ENCODE data around the gene LRRC56. TPM values are rescaled to one million over a fixed set of nuclear protein-coding genes. Genes with fewer than 3 reads are reported as not detected.

LRRC56 gene
- total and polyA plus RNA-seq, 2 experiments from 2014 or later: 0.73 to 0.87 TPM

DNA sequence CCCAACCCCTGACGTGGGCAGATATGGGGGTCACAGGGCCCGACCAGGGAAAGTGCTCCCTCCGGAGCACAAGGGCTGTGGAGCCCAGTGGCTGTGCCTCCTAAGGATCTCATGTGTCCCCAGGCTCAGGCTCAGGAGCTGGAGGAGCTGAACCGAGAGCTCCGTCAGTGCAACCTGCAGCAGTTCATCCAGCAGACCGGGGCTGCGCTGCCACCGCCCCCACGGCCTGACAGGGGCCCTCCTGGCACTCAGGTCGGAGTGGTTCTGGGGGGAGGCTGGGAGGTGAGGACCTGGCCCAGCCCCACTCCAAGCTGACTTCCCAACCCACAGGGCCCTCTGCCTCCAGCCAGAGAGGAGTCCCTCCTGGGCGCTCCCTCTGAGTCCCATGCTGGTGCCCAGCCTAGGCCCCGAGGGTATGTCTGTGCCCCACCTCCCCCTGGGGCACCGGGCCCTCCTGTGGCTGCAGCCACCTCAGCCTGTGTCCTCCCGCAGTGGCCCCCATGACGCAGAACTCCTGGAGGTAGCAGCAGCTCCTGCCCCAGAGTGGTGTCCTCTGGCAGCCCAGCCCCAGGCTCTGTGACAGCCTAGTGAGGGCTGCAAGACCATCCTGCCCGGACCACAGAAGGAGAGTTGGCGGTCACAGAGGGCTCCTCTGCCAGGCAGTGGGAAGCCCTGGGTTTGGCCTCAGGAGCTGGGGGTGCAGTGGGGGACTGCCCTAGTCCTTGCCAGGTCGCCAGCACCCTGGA lies 25.9 kb downstream of the LRRC56 start:
- H4K20me1 ChIP-seq (replicated peaks; ENCODE audit: insufficient read depth): peaks cover 12% of the 10 kb centered on the region
- ATAC-seq (no peak), DNase-seq (ENCODE audit: low spot score) (no peak)
- no peaks in the 10 kb centered on the region; the same call in 2 of the 3 replicates for H3K9me3 Mint-ChIP-seq
- H3K79me2 ChIP-seq (replicated peaks; ENCODE audit: insufficient read depth): 0 out of 2 replicates have a peak, but pooled peaks cover 7% of the 10 kb centered on the region
- H3K4me3 Mint-ChIP-seq: no peak overlapping the region
- no peaks in the 10 kb centered on the region; the same call in 2 of the 3 replicates for H3K36me3 Mint-ChIP-seq (ENCODE audit: low read depth)
- H3F3A ChIP-seq (replicated peaks; ENCODE audit: low read depth): peaks cover 8% of the 10 kb centered on the region
- peaks cover 9% of the 10 kb centered on the region for H3K4me1 Mint-ChIP-seq
- H3K27me3 ChIP-seq (ENCODE audit: insufficient read depth): no peaks in the 10 kb centered on the region
- H3K4me2 ChIP-seq: no peak overlapping the region
- no peaks in the 10 kb centered on the region for H3K36me3 ChIP-seq (ENCODE audit: insufficient read depth)
- H3K27ac ChIP-seq (ENCODE audit: low read depth): no peak overlapping the region
- no peak overlapping the region for H3K27ac Mint-ChIP-seq
- no peak overlapping the region for H2AFZ ChIP-seq
- H3K27me3 Mint-ChIP-seq (ENCODE audit: insufficient read depth, low read depth, poor library complexity): peaks cover 19% of the 10 kb centered on the region
- peaks cover 13% of the 10 kb centered on the region for H3K4me1 ChIP-seq (ENCODE audit: insufficient read depth)
- H3K4me3 ChIP-seq: no peak overlapping the region
- H3K9me2 ChIP-seq (ENCODE audit: insufficient read depth): no peaks in the 10 kb centered on the region
- TF ChIP-seq, protein P1, sequence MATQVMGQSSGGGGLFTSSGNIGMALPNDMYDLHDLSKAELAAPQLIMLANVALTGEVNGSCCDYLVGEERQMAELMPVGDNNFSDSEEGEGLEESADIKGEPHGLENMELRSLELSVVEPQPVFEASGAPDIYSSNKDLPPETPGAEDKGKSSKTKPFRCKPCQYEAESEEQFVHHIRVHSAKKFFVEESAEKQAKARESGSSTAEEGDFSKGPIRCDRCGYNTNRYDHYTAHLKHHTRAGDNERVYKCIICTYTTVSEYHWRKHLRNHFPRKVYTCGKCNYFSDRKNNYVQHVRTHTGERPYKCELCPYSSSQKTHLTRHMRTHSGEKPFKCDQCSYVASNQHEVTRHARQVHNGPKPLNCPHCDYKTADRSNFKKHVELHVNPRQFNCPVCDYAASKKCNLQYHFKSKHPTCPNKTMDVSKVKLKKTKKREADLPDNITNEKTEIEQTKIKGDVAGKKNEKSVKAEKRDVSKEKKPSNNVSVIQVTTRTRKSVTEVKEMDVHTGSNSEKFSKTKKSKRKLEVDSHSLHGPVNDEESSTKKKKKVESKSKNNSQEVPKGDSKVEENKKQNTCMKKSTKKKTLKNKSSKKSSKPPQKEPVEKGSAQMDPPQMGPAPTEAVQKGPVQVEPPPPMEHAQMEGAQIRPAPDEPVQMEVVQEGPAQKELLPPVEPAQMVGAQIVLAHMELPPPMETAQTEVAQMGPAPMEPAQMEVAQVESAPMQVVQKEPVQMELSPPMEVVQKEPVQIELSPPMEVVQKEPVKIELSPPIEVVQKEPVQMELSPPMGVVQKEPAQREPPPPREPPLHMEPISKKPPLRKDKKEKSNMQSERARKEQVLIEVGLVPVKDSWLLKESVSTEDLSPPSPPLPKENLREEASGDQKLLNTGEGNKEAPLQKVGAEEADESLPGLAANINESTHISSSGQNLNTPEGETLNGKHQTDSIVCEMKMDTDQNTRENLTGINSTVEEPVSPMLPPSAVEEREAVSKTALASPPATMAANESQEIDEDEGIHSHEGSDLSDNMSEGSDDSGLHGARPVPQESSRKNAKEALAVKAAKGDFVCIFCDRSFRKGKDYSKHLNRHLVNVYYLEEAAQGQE (IDR thresholded peaks at IDR 0.05; ENCODE audit: unreplicated experiment): no peak
- TF ChIP-seq JUNB (IDR thresholded peaks at IDR 0.05; ENCODE audit: unreplicated experiment): no peak

DNA sequence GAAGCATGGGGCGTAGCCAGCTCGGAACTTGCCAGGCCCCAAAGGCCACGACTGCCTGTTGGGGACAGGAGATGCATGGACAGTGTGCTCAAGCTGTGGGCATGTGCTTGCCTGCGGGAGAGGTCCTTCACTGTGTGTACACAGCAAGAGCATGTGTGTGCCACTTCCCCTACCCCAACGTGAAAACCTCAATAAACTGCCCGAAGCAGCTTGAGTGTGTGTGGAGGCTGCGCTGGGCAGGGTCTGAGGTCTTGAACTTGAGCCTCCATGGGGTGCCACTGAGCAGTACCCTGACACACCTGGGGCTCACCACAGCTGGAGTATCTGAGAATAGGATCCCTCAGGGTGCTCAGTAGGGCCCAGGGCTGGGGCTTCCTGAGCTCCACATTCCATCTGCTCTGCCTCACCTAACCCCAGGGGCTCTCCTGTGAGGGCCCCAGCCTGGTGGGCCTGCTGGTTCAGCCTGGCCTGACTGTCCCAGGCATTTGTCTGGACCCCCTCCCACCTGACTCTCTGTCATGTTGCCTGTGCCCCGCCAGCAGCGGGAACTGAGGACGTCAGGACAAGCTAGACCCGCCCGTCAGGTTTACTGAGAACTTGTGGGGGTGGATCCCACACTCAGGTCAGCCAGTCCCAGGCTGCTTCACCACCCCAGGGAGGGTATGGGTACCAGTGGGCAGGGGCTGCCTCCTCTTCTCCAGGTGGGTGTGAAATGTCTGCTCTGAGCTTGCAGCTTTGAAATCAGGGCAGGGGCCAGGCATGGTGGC lies 26.7 kb downstream of the LRRC56 start:
- H3K36me3 ChIP-seq (ENCODE audit: insufficient read depth): no peaks in the 10 kb centered on the region
- DNase-seq (ENCODE audit: low spot score): no peak
- H3K27ac ChIP-seq (ENCODE audit: low read depth): no peak overlapping the region
- H3K4me1 ChIP-seq (ENCODE audit: insufficient read depth): peaks cover 13% of the 10 kb centered on the region
- Mint-ChIP-seq H3K4me3 (no peak overlapping the region), H3K4me1 (peaks cover 10% of the 10 kb centered on the region), H3K36me3 (ENCODE audit: low read depth) (no peaks in the 10 kb centered on the region; the same call in 2 of the 3 replicates), H3K27me3 (ENCODE audit: insufficient read depth, low read depth, poor library complexity) (peaks cover 16% of the 10 kb centered on the region), H3K27ac (no peak overlapping the region), H3K9me3 (no peaks in the 10 kb centered on the region; the same call in 2 of the 3 replicates)
- ATAC-seq: no peak
- peaks cover 12% of the 10 kb centered on the region for H4K20me1 ChIP-seq (replicated peaks; ENCODE audit: insufficient read depth)
- peaks cover under 1% of the 10 kb centered on the region; the same call in 1 of the 2 replicates for H3K27me3 ChIP-seq (ENCODE audit: insufficient read depth)
- peaks cover 8% of the 10 kb centered on the region for H3F3A ChIP-seq (replicated peaks; ENCODE audit: low read depth)
- H3K4me2 ChIP-seq: no peak overlapping the region
- H3K79me2 ChIP-seq (replicated peaks; ENCODE audit: insufficient read depth): 0 out of 2 replicates have a peak, but pooled peaks cover 7% of the 10 kb centered on the region
- H3K9me2 ChIP-seq (ENCODE audit: insufficient read depth): no peaks in the 10 kb centered on the region
- H2AFZ ChIP-seq: no peak overlapping the region
- H3K4me3 ChIP-seq: no peak overlapping the region
- no peak for TF ChIP-seq CREB1 (CRISPR knock-in tag; IDR thresholded peaks at IDR 0.05; ENCODE audit: low read depth)
- no peak for TF ChIP-seq JUNB (IDR thresholded peaks at IDR 0.05; ENCODE audit: unreplicated experiment)
- TF ChIP-seq, protein P1 (IDR thresholded peaks at IDR 0.05; ENCODE audit: unreplicated experiment): no peak
- TF ChIP-seq EZH2phosphoT487 (IDR thresholded peaks at IDR 0.05; ENCODE audit: unreplicated experiment): no peak
- TF ChIP-seq NANOG (IDR thresholded peaks at IDR 0.05; ENCODE audit: borderline replicate concordance): no peak
- no peak for TF ChIP-seq EZH2 (IDR thresholded peaks at IDR 0.05; ENCODE audit: low read depth, unreplicated experiment)

Measured in GM23338 (cell line).